Endodermal cell (in vitro differentiated cells): ENCODE measurements around the gene SEC22A. TPM values are rescaled to one million over a fixed set of nuclear protein-coding genes. Genes with fewer than 3 reads are reported as not detected.
A peak's percentile ranks its signal among the peaks of the same experiment; 100 is the strongest.

ENCODE experiments used
- DNase-seq: peaks from one replicate; pipeline ENCODE4 v3.0.0-alpha.2; 2017
- H3K27ac ChIP-seq: 2 replicates; pipeline ENCODE4 v1.5.1; 2013; ENCODE audit warnings: mild to moderate bottlenecking, low read depth, low read length, moderate library complexity
- H3K27me3 ChIP-seq: 2 replicates; pipeline ENCODE4 v1.6.1; 2013; ENCODE audit warnings: mild to moderate bottlenecking, low read length, moderate library complexity; ENCODE audit not compliant: insufficient read depth, control insufficient read depth, poor library complexity, severe bottlenecking
- H3K36me3 ChIP-seq: 2 replicates; pipeline ENCODE4 v1.7.0; 2013; ENCODE audit warnings: mild to moderate bottlenecking, low read length, moderate library complexity; ENCODE audit not compliant: control insufficient read depth, insufficient read depth
- H3K4me1 ChIP-seq: one replicate; pipeline ENCODE4 v1.7.0; 2013; ENCODE audit warnings: low read length; ENCODE audit not compliant: control insufficient read depth, insufficient read depth
- H3K4me3 ChIP-seq: 2 replicates; pipeline ENCODE4 v1.5.1; 2013; ENCODE audit warnings: mild to moderate bottlenecking, low read length, moderate library complexity
- H3K9ac ChIP-seq: 2 replicates; pipeline ENCODE4 v1.6.1; 2013; ENCODE audit warnings: mild to moderate bottlenecking, low read length, moderate library complexity; ENCODE audit not compliant: poor library complexity, severe bottlenecking; ENCODE audit errors: extremely low read depth
- H3K9me3 ChIP-seq: 2 replicates; pipeline ENCODE4 v1.6.1; 2013; ENCODE audit warnings: mild to moderate bottlenecking, low read length, moderate library complexity; ENCODE audit not compliant: control insufficient read depth
- H3K27ac Mint-ChIP-seq: 2 replicates; pipeline ENCODE4 v1.8.0; 2020; ENCODE audit warnings: mixed read lengths
- H3K27me3 Mint-ChIP-seq: 2 replicates; pipeline ENCODE4 v1.8.0; 2021; ENCODE audit warnings: mild to moderate bottlenecking, mixed read lengths; ENCODE audit not compliant: insufficient read depth
- H3K36me3 Mint-ChIP-seq: 2 replicates; pipeline ENCODE4 v1.8.0; 2020; ENCODE audit warnings: low read depth, mixed read lengths
- H3K4me1 Mint-ChIP-seq: 2 replicates; pipeline ENCODE4 v1.8.0; 2020; ENCODE audit warnings: mixed read lengths
- H3K4me3 Mint-ChIP-seq: 2 replicates; pipeline ENCODE4 v1.8.0; 2020; ENCODE audit warnings: mild to moderate bottlenecking, moderate library complexity, mixed read lengths
- H3K9me3 Mint-ChIP-seq: 2 replicates; pipeline ENCODE4 v1.8.0; 2020; ENCODE audit warnings: mild to moderate bottlenecking, mixed read lengths
- CTCF ChIP-seq: fragments of 200-600 bp; sonication (generic); conservative IDR thresholded peaks from 2 replicates; pipeline ENCODE4 v1.5.0; 2021; ENCODE audit warnings: antibody characterized with exemption, mild to moderate bottlenecking
- WGBS, 2 experiments: methylation state at CpG; one replicate each; pipeline versions ENCODE4 v1.1.5 to v1.1.7; 2013; ENCODE audit warnings: missing lambda C conversion rate in 2 of 2, mixed read lengths in 1 of 2; ENCODE audit not compliant: insufficient coverage in 1 of 2, insufficient read length in 1 of 2; 5-methylcytosine and 5-hydroxymethylcytosine counted together
- total RNA-seq, 2 donors: library from RNA; stranded (reverse); fragmentation: NEBNext Ultra II Directional in 1 of 2; extraction: Animal tissue kit (Norgen Biotek cat#: 25700) in 1 of 2; gene quantifications; 2 replicates in 1 of 2; 3 replicates in 1 of 2; pipeline ENCODE4 v1.2.1, GENCODE V29; 2021

SEC22A gene
- total RNA-seq, 2 donors from 2014 or later, result 19.5 to 21.8 TPM

DNA sequence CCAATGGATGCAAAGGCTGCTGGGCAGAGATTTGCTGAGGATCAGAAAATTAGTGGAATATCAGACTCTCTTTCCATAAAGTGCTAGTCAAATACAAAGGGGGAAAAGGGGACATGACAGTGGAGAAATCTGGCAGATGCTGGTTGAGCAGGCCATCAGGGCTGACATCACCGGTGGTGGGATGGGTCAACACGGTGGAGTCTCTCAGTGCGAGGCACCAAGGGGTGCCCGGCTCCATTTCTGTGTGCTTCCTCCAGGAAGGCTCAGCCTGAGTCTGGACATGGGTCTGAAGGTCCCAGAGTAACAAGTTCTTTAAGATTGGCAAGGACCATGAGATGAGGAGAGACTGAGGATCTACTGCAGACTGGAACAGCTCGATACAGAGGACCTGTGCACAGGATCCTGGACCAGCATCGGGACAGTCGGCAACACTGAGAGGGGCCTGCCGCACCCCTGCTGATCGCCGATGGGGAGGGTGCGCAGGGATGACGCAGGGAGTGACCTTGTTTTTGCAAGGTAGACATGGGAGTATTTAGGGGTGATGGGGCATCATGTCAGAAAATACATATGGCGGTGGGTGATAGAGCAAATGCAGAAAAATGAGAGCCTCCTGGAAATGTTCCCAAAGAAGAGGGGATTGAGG, 92.7 kb downstream of the SEC22A start:
- Mint-ChIP-seq H3K4me1 (no peaks in the 10 kb centered on the region), H3K36me3 (peaks cover 48% of the 10 kb centered on the region), H3K4me3 (no peak overlapping the region), H3K27ac (no peak overlapping the region), H3K9me3 (no peaks in the 10 kb centered on the region), H3K27me3 (no peaks in the 10 kb centered on the region)
- Histone ChIP-seq H3K4me1 (no peaks in the 10 kb centered on the region), H3K9me3 (peaks cover 6% of the 10 kb centered on the region), H3K4me3 (no peak overlapping the region), H3K27me3 (no peaks in the 10 kb centered on the region), H3K36me3 (no peaks in the 10 kb centered on the region), H3K9ac (no peak overlapping the region), H3K27ac (no peak overlapping the region)
- no peak for TF ChIP-seq CTCF
- DNase-seq, result no peak
- 95 to 98% methylated on average over 10 to 13 of the region's 13 CpGs for WGBS, 2 experiments

DNA sequence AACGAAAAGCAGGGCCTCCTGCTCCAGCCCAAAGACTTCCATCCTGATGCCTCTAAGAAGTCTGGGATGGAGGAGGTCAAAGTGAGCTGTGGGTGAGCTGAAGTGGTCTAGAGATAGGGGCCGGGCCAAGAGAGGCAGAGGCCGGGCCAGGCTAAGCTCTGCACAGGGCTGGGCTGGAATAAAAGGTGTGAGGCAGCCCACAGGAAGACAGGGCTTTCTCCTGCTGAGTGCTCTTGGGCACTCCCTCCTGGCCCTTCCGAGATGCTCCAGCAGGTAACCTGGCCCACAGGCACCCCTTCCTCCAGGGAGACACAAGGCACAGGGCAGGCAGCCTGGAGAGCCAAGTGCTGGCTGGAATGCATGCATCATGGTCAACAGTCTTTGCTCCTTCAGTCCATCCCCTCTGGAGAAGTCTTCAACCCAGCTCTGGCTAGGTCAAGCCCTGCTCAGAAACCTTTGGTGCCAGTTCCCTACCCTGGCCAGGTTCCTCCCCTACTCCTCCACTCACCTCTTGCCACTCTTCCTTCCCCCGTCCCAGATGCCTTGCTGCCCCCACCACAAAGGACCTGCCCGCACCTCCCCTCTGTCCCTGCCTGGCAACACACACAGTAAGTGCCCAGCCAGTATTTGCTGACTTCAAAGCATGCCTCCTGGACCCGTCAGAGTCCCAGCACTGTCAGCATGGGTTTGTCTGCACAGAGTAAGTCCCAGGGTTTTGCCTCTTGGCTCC, 93.6 kb downstream of the SEC22A start:
- Mint-ChIP-seq H3K4me1 (no peaks in the 10 kb centered on the region), H3K9me3 (no peaks in the 10 kb centered on the region), H3K4me3 (no peak overlapping the region), H3K27me3 (no peaks in the 10 kb centered on the region), H3K27ac (no peak overlapping the region), H3K36me3 (peaks cover 39% of the 10 kb centered on the region)
- Histone ChIP-seq H3K9ac (no peak overlapping the region), H3K36me3 (no peaks in the 10 kb centered on the region), H3K27me3 (no peaks in the 10 kb centered on the region), H3K27ac (no peak overlapping the region), H3K4me1 (no peaks in the 10 kb centered on the region), H3K4me3 (no peak overlapping the region), H3K9me3 (peaks cover 6% of the 10 kb centered on the region)
- no peak for DNase-seq
- peak; percentile 37 for TF ChIP-seq CTCF
- 82 to 91% methylated on average over 5 to 7 of the region's 7 CpGs for WGBS, 2 experiments

DNA sequence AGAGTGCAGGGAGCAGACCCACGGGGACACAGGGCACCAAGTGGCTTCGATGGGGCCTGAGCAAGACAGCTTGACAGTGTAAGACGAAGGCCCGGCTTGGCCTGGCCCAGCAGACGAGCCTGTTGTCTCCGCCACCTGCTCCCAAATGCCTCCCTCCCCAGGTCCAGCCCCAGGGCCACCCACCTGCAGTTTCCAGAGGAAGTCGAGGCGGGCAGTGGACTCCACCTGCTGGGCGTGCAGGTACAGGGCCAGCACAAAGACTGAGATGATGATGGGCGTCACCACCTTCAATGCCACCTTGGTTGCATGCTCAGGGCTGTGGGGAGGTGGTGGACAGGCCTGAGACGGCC, 94.1 kb downstream of the SEC22A start:
- H3K27me3 ChIP-seq, result no peaks in the 10 kb centered on the region
- H3K9me3 ChIP-seq, result peaks cover 6% of the 10 kb centered on the region
- H3K4me1 ChIP-seq, result no peaks in the 10 kb centered on the region
- H3K27ac Mint-ChIP-seq, result no peak overlapping the region
- H3K27me3 Mint-ChIP-seq, result no peaks in the 10 kb centered on the region
- no peak for TF ChIP-seq CTCF
- H3K4me1 Mint-ChIP-seq, result no peaks in the 10 kb centered on the region
- DNase-seq, result no peak
- no peak overlapping the region for H3K4me3 Mint-ChIP-seq
- no peak overlapping the region for H3K4me3 ChIP-seq
- no peaks in the 10 kb centered on the region for H3K36me3 ChIP-seq
- peaks cover 34% of the 10 kb centered on the region for H3K36me3 Mint-ChIP-seq
- no peak overlapping the region for H3K27ac ChIP-seq
- H3K9me3 Mint-ChIP-seq, result no peaks in the 10 kb centered on the region
- no peak overlapping the region for H3K9ac ChIP-seq
- WGBS, 2 experiments, result 88 to 100% methylated on average over 2 to 10 of the region's 11 CpGs
